Iris pigment epithelial cell (primary cell): ENCODE results near the gene SELENOV.
"Not testable (repeated sequence)": the region's sequence is repeated elsewhere in the genome, so short reads cannot be mapped to it uniquely, and the experiment has no call there.

Source experiments
- DNase-seq: peaks from one replicate; pipeline ENCODE4 v3.0.0-alpha.2; 2011; ENCODE audit warnings: low read depth

SELENOV gene

DNA sequence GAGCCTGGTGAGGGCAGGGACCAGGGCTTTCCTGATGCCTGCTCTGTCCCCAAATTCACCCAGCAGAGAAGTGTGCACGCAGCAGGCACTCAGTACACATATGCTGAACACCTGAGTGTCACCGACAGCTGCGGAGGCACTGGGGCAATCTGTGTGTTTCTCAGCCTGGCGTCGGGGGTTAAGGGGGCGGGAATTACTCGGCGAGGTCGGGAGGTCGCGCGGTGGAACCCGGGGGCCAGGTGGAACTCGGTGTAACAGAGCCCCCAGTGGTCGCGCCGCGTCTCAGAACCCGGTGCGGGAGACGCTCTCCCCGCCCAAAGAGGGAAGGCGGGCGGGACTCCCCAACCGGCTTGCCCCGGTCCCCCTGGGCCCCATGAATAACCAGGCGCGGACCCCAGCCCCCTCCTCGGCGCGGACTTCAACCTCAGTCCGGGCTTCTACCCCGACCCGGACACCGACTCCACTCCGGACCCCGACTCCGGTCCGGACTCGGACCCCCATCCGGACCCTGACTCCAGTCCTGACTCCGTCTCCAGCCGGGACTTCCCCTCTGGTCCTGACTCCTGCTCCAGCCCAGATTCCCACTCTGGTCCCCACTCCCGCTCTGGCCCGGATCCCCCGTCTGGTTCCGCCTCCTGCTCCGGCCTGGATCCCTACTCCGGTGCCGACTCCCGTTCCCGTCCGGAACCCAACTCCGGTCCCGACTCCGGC is at the start of gene SELENOV:
SELENOV (plus strand) TSS at position 300 of the 711 bp plus-strand sequence; CDS start at position 374, 74 bp downstream.
- DNase-seq: no peak

DNA sequence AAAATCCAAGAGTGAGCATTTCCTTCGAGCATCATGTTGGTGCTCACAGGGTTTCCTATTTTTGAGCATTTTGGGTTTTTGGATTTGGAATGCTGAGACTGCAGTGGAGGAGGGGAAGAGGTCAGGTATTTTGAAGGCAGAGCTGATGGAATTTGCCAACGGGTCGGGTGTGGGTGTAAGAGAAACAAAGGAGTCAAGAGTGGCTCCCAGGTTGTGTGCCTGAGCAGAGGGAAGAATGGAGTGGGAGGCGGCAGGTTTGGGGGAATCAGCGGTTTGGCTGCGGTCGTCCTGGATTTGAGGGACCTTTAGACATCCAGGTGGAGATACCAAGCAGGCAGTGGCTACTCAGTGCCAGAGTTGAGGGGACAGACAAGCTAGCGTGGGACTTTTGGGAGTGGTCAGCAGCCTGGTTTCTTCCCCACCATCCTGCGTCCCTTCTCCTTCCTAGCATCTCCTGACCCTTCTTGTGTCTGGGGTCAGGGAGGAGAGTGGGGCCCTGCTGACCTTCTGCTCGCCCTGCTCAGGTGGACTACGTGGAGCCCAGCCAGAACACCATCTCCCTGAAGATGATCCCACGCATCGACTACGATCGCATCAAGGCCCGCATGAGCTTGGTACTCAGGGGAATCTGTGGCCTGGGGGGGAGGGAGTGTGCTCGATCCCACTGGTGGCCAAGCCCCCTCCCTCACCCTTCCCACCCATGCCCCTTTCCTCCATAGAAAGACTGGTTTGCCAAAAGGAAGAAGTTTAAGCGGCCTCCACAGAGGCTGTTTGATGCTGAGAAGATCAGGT is 48.8 kb upstream of the SELENOV start:
- DNase-seq: no peak

GRCh38 chr19:39467941-39468340 is 47.0 kb upstream of the SELENOV start:
- DNase-seq: no peak

- no peak for DNase-seq
Observed at GRCh38 chr19:39469036-39469435, 45.9 kb upstream of the SELENOV start.

DNA sequence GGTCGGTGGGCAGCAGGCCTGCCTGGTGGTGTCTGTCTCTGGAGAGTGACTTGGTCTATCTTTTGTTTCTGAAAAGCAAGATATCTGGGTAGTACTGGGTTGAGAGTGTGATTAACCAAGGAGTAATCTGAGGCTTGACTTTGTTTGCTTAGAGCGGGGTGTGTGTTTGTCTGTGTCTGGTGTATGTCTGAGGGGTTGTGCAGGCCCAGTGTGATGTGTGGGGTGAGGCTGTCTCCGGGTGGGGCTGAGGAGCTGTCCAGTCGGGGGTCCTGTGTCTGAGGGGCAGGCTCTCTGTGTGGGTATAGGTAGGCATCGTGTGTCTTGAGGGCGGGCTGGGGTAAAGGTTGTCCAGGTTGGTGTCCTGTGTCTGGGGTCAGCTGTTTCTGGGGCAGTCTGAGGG is 45.4 kb upstream of the SELENOV start:
- DNase-seq: no peak

- DNase-seq: peak; percentile 51
Observed at GRCh38 chr19:39470724-39471339, 44.1 kb upstream of the SELENOV start.

GRCh38 chr19:39471756-39472536 is 43.0 kb upstream of the SELENOV start:
- no peak for DNase-seq

DNA sequence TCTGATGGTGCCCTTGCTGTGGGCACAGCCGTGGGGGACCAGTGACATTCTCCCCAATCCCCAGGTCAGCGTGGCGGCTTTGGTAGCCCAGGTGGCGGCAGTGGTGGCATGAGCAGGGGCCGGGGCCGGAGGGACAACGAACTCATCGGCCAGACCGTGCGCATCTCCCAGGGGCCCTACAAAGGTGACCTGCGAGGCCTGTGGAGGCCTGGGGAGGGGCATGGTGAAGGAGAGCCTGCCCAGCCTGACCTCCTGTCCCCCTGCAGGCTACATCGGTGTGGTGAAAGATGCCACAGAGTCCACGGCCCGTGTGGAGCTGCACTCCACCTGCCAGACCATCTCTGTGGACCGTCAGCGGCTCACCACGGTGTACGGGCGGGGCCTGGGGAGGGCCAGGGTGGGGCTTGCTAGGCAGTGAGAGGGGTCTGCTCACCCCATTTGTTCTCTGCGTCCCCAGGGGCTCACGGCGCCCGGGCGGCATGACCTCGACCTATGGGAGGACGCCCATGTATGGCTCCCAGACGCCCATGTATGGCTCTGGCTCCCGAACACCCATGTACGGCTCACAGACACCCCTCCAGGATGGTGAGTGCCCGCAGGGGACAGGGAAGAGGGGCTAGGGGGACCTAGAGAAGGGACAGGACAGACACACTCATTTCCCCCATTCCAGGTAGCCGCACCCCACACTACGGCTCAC is 42.0 kb upstream of the SELENOV start:
- DNase-seq: no peak

GRCh38 chr19:39473443-39473960 is 41.4 kb upstream of the SELENOV start:
- no peak for DNase-seq

GRCh38 chr19:39474139-39474620 is 40.8 kb upstream of the SELENOV start:
- DNase-seq: peak; percentile 17

GRCh38 chr19:39475748-39476147 is 39.2 kb upstream of the SELENOV start:
- DNase-seq: no peak

GRCh38 chr19:39479319-39479801 is 35.6 kb upstream of the SELENOV start:
- not testable (repeated sequence) for DNase-seq

DNA sequence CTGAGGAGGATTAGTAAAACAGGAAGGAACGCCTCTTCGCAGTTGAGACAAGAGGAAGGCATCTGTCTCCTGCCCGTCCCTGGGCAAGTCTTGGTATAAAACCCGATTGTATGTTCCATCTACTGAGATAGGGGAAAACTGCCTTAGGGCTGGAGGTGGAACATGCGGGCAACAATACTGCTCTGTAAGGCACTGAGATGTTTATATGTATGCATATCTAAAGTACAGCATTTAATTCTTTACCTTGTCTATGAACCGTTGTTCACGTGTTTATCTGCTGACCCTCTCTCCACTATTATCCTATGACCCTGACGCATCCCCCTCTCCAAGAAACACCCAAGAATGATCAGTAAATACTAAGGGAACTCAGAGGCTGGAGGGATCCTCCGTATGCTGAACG is 35.0 kb upstream of the SELENOV start:
- DNase-seq: no peak

DNA sequence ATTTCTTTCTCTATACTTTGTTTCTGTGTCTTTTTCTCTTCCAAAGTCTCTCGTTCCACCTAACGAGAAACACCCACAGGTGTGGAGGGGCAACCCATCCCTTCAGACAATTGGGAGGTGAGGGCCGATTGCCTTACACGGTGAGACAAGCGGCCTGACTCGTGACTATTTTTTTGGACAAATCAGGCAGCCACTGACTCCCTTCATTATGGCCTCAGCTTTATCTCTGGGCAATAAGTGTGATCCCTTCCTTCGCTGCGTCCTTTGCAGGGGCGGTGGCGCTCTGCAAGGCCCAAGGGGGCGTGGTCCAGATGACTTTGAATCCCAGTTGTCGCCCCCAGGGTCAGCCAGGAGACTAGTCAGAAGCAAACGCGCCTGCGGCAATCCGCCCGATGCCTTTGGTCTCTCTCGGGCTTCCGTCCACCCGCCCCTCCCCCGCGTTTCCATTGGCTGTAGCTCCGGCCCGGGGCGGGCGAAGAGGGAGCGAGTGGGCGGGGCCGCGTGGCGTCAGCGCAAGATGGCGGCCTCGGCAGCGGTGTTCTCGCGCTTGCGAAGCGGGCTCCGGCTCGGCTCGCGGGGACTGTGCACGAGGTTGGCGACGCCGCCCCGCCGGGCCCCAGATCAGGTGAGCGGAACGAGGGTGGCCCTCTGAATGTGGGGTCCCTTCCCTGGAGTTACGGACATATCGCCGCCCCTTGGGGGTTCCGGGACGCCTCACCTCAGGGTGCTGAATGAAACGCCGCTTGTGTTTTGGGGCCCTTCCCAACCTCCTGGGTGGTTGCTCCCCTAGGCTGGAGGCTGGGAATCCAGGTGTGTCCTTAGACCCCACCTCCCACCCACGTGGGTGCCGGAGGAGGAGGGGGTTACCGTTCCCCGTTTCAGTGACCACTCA is 34.4 kb upstream of the SELENOV start, which contains the start of gene TIMM50:
TIMM50 (plus strand) TSS at position 502 of the 892 bp plus-strand sequence; CDS start at position 518, 16 bp downstream.
- peak; percentile 93 for DNase-seq

DNA sequence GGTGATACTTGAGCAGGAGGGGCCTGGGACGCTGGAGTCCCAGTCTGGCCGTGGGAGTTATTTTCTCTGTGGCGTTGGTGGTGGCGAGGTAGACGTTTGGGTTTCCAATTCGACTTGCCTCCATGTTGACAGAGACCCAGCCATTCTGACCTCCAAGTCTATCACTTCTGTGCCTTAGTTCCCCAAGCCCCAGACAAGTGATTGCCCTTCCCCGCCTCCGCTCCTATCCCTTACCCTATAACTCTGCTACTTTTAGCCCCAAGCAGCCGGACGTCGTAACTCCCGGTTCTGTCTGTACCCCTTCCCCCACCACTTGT is 33.8 kb upstream of the SELENOV start:
- no peak for DNase-seq

- DNase-seq: no peak
Observed at GRCh38 chr19:39481676-39482075, 33.3 kb upstream of the SELENOV start.

DNA sequence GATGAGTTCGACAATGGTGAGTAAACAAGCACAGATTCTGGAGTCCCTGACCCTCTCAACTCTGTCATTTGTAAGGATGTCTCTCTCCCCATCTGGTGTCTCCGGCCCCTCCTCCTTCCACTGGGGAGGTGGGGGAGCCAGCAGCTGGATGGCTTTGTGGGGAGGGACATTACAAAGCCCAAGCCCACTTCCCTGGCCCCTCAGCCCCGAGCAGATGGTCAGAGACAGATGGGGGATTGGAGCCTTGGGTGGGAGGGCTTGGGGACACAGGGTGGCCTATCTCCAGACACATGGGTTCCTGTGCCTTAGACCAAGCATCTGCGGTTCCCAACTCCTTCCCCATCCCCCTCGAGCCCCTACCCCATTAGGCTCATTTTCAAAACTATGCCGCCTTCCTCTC is 31.8 kb upstream of the SELENOV start:
- DNase-seq: no peak

- no peak for DNase-seq
Observed at GRCh38 chr19:39489756-39490155, 25.2 kb upstream of the SELENOV start.

DNA sequence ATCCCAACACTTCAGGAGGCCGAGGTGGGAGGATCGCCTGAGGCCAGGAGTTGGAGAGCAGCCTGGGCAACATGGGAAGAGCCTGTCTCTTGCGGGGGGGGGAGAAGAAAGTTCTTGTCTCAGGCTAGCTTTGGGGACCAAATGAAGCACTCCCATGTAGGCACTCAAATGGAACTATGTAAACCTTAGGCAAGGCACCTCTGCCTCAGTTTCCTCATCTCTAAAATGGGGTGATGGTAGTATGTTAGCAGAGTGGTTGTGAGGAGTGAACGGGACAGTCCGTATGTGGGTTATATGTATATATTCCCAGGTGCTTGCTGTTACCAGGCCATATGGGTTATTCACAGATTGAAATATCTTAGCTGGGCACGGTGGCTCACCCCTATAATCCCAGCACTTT is 22.7 kb upstream of the SELENOV start:
- no peak for DNase-seq

GRCh38 chr19:39492788-39493187 is 22.2 kb upstream of the SELENOV start:
- no peak for DNase-seq
